Prostate gland (tissue), 2 donors: ENCODE results near the gene TLX2.

Experiments used
- CTCF ChIP-seq, 4 experiments: fragments of 200-600 bp in 2 of 4; fragments of 450-650 bp in 2 of 4; sonication (generic) in 2 of 4; IDR thresholded peaks; 1 replicate in 3 of 4; 2 replicates in 1 of 4; pipeline ENCODE4 v1.5.1; 2016 to 2019; ENCODE audit warnings: antibody characterized with exemption in 4 of 4, mild to moderate bottlenecking in 2 of 4, moderate library complexity in 2 of 4
- POLR2A ChIP-seq: fragments of 450-650 bp; IDR thresholded peaks from one replicate; pipeline ENCODE4 v1.6.1; 2016; ENCODE audit warnings: antibody characterized with exemption, mild to moderate bottlenecking
- POLR2AphosphoS5 ChIP-seq: sonication (generic); formaldehyde crosslinking; IDR thresholded peaks from one replicate; pipeline ENCODE4 v1.6.1; 2017; ENCODE audit warnings: antibody characterized with exemption

GRCh38 chr2:74507926-74508520 lies 6.2 kb upstream of the TLX2 start:
- TF ChIP-seq POLR2A (no peak), CTCF (IDR thresholded peaks at IDR 0.05) (no peak), POLR2AphosphoS5 (no peak)
